Superior temporal gyrus (tissue), 1 donor: ENCODE data around the gene PLTP.
"Not testable (repeated sequence)": the region's sequence is repeated elsewhere in the genome, so short reads cannot be mapped to it uniquely, and the experiment has no call there.

ENCODE experiments used
- DNase-seq: peaks from one replicate; pipeline ENCODE4 v3.0.0-alpha.2; 2016; ENCODE audit errors: extremely low spot score

The PLTP gene

DNA sequence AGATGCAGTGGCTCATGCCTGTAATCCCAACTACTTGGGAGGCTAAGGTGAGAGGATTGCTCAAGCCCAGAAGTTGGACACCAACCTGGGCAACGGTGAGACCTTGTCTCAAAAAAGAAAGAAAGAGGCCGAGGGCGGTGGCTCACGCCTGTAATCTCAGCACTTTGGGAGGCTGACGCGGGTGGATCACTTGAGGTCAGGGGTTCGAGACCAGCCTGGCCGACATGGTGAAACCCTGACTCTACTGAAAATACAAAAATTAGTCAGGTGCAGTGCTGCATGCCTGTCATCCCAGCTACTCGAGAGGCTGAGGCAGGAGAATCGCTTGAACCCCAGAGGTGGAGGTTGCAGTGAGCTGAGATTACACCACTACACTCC lies 37.9 kb downstream of the PLTP start:
- not testable (repeated sequence) for DNase-seq

DNA sequence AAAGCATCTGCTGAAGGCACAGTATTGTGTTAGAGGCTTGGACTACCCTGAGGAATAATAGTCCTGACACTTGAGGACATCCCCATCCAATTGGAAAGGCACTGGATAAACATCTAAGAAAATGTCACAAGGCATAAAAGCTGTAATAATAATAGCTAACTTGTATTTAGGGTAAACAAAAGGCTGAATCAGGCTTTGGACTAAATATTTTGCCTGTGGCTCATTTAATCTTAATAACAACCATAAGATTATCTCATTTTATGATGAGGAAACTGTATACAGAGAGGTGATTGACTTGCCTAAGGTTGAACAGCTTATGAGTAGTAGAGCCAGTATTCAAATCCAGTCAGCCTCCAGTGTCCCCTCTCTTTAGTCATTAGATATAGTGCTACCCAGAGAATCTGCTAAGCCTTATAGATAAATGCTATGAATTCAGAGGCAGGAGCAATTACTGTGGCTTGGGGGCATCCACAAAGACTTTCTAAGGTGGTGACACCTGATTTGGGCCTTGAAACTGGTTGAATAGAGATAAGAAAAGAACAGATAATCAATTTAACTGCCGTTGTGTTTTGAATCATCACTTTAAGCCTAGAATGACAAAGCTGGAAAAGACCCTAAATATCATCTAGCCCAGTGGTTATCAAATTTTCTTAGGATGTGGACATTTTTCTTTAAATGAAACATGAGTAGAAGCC lies 38.4 kb downstream of the PLTP start:
- DNase-seq, result no peak

DNA sequence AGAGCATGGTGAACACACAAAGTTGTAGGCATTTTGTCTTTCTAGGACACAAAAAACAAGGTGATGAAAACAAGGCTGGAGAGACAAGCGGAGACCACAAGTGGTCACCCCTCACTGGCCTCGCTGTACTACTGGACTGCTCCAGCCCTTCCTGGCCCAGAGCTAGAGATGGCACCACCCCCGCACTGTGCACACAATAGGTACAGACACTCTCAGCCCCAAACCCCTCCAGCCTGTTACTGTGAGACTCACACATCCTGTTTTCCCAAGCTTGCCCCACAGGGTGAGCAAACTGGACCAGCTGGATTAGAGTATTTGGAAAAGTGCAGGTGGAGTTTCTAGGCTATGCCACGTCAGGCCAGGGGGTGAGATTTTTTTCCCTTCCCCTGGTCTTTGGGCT lies 39.3 kb downstream of the PLTP start:
- DNase-seq, result no peak

DNA sequence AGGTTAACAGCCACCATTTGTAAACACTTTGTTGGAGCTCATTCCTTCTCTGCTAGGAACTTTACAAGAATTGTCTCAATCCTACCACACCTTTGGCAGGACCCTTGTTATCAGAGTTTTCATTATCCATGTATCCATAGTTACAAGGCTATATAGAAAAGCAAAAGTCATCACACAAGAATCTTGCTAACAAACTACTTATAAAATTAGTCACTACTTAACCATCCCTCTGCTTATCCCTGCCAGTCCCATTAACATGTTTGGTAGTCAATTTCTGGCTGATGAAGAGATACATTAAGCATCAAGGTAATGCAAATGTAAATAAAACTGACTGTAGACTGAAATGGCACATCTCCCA lies 44.2 kb downstream of the PLTP start:
- DNase-seq, result no peak

DNA sequence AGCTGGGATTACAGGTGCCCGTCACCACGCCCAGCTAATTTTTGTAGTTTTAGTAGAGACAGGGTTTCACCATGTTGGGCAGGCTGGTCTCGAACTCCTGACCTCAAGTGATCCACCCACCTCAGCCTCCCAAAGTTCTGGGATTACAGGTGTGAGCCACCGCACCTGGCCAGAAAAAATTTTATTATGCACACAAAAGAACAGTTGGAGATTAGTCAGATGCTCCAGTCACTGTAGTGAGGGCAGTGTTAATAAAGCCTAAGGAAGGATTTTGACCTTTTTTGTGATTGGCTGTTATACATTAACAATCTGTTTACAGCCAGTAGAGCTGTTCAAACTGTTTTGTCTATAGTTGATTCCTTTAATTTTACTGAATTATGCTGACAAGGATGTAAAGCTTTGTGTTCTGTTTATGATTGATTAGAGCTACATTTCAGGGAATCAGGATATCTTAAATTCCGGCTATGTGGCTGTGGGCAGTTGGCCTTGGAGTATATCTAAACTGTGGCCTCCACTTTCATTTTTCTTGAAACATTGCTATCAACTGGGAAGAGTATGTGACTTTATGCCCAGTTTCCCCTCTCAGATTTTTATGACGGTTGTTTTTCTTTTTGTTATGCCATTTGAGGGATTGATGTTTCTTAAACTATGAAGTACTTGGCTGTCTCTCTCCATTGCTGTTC lies 44.7 kb downstream of the PLTP start:
- no peak for DNase-seq

DNA sequence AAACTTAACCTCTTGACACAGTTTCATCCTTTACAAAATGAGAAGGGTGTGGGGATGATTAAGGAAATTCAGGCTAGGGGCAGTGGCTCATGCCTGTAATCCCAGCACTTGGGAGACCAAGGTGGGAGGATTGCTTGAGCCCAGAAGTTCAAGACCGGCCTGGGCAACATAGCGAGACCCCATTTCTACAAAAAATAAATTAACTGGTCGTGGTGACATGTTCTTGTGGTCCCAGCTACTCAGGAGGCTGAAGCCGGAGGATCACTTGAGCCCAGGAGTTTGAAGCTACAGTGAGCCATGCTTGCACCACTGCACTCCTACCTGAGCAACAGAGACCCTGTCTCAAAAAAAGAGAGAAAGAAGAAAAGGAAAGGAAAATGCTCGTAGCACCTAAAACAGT lies 45.5 kb downstream of the PLTP start:
- DNase-seq, result no peak

DNA sequence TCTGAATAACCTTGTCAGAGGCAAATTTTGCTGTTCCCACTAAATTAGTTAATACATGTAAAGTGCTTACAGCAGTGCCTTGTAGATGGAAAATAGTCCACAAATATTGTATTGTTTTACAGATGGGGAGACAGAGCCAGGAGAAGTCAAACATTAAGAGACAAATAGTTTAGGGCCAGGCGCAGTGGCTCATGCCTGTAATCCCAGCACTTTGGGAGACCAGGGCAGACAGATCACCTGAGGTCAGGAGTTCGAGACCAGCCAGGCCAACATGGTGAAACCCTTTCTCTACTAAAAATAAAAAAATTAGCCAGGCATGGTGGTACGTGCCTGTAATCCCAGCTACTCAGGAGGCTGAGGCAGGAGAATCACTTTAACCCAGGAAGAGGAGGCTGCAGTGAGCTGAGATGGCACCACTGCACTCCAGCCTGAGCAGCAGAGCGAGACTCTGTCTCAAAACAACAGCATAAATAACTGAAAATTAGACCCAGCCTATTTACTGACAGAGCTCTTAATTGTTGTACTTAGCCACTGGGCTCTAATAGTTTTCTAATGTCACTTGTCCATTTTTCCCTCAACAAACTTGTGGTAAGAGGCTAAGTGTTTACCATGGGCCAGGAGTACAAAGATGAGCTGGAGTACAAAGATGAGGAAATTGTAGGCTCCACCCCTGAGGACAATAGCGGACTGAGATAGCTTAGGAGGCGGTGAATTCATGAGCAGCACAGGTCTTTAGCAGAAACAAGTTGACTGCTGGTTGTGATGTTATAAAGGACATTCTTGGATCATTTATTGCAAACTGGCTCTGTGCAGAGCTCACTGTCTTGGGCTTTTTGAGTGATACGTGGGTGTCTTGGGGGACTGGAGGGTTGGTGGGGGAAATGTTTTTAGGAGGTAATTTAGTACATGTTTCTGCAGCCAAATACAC lies 48.1 kb downstream of the PLTP start:
- DNase-seq, result no peak

DNA sequence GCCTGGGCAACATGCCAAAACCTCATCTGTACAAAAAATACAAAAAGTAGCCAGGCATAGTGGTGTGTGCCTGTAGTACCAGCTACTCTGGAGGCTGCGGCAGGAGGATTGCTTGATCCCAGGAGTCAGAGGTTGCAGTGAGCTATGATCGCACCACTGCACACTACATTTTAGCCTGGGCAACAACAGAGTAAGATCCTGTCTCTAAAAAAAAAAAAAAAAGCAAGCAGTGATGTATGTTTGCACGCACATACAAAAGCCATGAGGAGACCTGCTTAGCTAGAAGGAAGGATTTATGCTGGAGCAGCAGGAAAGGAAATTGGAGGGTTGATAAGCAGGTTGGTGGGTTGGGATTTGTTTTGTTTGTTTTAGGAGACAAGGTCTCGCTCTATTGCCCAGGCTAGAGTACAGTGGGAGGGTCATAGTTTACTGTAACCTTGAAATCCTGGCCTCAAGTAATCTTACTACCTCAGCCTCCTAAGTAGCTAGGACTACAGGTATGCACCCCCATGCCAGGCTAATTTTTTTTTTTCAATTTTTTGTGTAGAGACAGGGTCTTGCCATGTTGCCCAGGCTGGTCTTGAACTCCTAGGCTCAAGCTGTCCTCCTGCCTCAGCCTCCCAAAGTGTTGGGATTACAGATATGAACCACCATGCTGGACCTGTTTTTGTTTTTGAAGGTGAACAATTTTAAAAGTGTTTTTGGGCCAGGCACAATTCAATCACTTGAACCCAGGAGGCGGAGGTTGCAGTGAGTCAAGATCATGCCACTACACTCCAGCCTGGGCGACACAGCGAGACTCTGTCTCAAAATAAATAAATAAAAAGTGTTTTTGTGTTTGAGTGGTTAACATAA lies 50.5 kb downstream of the PLTP start:
- no peak for DNase-seq

DNA sequence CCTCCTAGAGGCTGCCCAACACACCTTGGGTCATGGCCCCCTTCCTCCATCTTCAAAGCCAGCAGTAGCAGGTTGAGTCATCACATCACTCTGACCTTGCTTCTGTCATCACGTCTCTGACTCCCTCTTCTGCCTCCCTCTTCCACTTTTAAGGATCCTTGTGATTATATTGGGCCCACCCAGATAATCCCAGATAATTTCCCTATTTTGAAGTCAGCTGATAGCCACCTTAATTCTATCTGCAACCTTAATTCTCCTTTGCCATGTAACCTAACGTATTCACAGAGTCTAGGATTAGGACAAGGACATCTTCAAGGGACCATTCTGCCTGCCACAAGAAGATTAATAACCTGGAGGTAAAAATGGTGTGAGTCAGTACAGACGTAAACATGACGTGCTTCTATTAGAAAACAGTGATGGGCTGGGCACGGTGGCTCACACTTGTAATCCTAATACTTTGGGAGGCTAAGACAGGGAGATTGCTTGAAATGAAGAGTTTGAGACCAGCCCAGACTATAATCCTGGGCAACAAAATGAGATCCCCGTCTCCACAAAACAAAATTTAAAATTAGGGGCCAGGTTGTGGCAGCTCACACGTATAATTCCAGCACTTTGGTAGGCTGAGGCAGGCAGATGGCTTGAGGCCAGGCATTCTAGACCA lies 51.3 kb downstream of the PLTP start:
- no peak for DNase-seq

DNA sequence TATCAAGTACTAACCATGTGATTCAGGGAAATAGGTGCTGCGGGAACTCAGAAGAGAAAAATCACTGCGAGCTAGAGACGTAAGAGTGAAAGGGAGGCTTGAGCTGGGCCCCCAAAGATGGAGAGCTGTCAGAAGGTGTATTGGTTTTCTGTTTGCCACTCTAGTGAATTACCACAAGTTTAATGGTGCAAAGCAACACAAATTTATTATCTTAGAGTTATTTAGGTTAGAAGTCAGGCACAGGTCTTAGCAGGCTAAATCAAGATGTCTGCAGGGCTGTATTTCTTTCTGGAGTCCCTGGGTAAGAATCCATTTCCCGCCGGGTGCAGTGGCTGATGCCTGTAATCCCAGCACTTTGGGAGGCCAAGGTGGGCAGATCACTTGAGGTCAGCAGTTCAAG lies 52.0 kb downstream of the PLTP start:
- DNase-seq, result no peak

DNA sequence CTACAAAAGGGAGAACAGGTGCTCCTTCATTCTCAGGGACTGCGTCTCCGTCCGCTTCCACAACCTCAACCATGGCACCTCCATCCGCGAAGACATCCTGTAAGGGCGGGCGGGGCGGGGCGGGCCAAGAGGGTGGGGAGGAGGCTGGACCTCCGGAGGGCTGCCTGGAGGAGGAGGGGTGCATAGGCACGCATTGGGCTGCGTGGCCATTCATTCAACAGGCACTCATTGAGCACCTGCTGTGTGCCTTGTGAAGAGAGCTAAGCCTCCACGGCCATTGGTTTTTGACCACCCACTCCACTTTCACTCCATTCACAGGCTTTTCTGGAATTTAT lies 54.1 kb downstream of the PLTP start:
- DNase-seq, result no peak

DNA sequence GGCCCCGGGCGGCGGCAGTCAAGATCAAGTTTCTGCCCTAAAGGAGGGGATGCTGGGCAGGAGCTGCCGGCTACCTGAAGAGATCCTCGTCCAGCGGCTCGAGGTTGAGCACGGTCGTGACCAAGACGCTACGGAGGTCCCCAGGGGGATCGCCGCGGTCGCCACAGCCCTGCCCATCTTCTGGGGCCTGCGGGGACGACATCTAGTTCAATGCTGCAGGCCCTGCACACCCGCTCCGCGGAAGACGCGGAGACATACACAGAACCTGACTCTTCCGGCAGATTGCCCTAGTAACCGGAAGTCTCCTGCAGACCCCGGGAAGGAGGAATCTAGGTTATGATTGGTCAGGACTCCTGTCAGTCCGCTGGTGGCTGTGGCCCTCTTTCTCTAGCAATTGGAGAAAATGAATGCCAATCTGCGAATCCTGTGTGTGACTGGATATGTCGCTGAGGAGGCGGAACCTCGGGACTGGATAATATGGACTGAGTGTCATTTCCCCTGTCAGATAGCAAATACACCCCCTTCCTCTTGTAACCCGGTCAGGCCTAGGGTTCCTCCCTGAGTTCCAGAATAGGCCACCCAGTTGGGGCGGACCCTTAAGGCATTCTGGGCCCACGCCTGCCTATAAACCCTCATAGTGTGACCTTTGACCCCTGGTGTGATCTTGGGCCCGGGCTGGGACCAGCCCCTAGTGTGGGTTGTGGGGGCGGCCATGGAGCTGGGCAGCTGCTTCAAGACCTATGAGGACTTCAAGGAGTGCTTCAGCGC lies 54.7 kb downstream of the PLTP start, which contains the start of the genes ACOT8 and ZSWIM3:
ACOT8 (minus strand) TSS at position 279 of the 768 bp plus-strand sequence; CDS start at position 202, 77 bp downstream.
ZSWIM3 (plus strand) TSS at position 501 of the 768 bp plus-strand sequence; CDS start at position 713, 212 bp downstream.
- peak; percentile 100 for DNase-seq

DNA sequence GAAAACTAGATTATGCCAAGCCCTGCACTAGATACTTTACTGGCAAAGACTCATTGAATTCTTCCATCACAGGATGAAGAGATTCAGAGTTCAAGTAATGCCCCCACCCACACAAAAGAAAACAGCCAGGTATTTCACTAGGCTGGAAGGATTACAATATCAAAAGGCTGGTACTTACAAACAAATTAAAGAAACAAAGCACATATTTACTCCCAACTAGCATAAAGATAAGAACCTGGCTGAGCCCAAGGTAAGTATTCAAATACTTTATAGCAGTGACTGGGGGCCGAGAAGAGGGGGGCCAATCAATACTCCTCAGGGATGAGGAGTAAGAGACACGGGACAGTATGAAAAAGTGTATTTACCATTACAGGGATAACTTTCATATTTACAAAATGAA lies 58.5 kb downstream of the PLTP start:
- no peak for DNase-seq

DNA sequence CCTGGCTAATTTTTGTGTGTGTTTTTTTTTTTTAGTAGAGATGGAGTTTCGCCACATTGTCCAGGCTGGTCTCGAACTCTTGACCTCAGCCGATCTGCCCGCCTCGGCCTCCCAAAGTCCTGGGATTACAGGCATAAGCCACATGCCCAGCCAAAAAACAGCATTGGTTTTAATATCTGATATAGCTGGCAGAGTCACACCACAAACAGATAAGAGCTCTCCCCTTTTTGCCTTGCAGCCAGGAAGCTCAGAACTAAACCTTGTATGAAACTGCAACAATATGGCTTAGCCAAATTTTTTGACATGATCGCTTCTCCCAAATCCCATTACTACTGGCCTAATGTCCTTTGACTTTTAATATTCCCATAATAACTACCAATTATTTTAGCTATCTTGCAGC lies 59.6 kb downstream of the PLTP start:
- no peak for DNase-seq

DNA sequence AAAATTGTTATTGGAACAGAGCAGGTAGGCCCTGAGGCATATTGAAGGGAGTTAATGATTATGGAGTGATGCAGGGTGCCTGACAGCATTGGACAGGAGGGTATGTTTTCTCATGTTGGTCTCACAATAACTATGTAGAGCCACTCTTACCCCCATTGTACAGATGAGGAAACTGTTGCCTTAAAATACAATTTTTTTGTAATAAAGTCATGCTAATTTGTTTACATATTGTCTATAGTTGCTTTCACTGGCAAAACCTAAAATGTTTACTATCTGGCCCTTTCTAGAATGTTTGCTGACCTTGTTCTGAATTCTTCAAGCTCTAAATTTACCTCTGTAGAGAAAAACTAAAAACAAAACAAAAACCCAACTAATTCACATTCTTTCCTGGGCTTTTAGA lies 60.5 kb downstream of the PLTP start:
- no peak for DNase-seq

DNA sequence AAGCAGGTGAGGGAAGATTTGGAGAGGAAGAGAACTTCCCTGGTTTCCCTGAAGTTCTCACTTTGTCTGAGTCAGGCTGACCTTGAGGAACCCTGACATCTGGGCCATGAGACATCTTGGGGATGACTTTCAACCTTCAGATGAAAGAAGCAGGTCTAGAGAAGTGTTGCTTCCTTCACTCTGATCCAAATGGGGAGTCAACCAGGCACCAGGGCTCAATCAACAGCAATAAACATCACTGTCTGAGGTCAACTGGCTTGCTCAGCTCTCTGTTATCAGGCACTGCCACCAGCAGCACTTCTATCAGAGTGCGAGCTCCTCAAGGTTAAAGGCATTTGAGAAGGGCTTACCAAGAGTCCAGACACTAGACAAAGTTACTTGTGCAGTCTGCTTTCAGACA lies 61.0 kb downstream of the PLTP start:
- DNase-seq, result no peak

DNA sequence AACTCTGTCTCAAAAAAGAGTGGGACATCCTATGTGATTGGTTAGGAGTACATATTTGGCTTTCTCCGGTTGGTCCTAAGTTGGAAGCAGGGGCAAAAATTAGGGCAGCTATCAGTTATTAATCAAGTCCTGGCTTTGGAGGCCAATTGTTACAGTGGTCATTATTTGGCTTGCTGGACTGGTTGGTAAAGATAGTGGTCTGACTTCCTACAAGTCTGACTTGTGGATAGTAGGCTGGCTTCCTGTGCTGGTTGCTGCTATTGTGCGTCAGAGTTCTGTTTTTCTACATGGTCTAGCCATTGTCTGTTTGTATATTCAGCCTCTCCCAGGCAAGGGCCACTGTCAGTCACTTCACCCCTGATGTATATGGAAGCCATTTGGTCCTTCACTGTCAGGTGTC lies 61.7 kb downstream of the PLTP start:
- DNase-seq, result no peak

DNA sequence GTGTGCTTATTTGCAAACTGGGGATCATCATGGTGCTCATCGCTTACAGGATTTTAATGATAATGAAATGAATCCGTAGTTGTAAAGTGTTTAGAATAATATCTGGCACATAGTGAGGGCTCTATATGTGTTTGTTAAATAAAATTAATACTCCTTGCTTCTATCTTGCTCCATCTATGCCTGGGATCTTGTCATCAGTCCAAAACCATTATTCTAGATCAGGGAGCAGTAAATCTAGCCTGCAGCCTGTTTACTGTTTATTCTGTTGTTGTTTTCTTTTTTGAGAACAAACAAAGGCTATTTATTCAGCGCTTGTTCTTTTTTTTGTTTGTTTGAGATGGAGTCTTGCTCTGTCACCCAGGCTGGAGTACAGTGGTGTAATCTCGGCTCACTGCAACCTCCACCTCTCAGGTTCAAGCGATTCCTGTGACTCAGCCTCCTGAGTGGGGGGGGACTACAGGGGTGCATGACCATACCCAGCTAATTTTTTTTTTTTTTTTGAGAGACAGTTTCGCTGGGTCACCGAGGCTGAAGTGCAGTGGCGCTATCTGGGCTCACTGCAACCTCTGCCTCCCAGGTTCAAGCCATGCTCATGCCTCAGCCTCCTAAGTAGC lies 62.9 kb downstream of the PLTP start:
- DNase-seq, result no peak
